ENCODE measurements around the gene LRRC4C. TPM values are rescaled to one million over a fixed set of nuclear protein-coding genes. Genes with fewer than 3 reads are reported as not detected.

Gene LRRC4C
- under 1 TPM; 0.25 to 0.43 (median 0.27) TPM for total RNA-seq
- long read RNA-seq = 0 reads

DNA sequence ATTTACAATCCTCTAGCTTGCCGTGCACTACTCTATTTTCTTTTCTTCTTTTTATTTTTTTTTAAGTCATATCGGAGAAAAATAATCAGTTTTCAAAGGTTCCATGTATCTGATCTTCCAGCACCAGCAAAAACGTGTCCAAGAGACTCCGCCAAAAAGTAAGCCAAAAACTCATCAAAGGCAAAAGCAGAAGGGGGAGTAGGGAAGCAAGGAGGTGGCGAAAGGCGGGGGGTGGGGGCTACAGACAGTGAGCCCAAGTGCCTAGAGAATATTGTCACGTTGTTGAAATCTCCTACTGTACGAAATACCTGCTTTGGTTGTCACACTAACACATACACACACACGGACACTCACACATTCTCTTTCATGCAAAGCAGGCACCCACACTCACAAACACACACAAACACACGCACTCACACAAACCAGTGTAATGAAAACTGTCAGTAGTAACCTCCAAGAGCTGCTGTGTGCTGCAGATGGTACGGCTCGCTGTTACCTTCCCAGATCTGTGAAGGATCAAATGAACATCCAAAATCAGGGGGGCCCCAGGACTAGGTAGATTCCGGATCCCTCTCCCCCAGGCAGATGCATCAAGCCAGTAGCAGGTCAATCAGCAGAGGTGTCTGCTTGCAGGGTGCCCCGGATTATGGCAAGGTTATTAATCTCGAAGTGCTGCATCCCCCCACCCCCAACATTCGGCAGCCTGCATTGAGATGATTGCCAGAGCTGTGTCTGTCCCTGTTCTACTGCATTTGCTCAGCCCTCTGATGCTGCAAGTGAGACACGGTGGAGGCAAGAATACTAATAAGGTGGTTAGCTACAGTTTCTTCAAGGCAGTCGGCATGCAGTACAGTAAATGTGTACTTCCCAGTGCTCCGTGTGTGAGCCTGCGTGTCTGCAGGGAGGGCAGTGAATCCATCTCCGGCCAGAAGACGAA is at the start of gene LRRC4C:
Gene LRRC4C, minus strand, starts transcription at position 188 of the 937 bp plus-strand sequence.
- intact Hi-C loops (cut with DNase I) = no loop called here
- no peaks in the 10 kb centered on the region for H3K4me1 ChIP-seq
- no peak for DNase-seq
- H3K36me3 ChIP-seq = no peaks in the 10 kb centered on the region
- no peak within 1 kb of the TSS for H3K4me3 ChIP-seq
- H3K9me3 ChIP-seq = no peaks in the 10 kb centered on the region
- no peak within 1 kb of the TSS for H3K27ac ChIP-seq
- no peaks in the 10 kb centered on the region for H3K27me3 ChIP-seq
- TF ChIP-seq, protein P1, sequence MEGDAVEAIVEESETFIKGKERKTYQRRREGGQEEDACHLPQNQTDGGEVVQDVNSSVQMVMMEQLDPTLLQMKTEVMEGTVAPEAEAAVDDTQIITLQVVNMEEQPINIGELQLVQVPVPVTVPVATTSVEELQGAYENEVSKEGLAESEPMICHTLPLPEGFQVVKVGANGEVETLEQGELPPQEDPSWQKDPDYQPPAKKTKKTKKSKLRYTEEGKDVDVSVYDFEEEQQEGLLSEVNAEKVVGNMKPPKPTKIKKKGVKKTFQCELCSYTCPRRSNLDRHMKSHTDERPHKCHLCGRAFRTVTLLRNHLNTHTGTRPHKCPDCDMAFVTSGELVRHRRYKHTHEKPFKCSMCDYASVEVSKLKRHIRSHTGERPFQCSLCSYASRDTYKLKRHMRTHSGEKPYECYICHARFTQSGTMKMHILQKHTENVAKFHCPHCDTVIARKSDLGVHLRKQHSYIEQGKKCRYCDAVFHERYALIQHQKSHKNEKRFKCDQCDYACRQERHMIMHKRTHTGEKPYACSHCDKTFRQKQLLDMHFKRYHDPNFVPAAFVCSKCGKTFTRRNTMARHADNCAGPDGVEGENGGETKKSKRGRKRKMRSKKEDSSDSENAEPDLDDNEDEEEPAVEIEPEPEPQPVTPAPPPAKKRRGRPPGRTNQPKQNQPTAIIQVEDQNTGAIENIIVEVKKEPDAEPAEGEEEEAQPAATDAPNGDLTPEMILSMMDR (IDR thresholded peaks at IDR 0.05) = no peak
- TF ChIP-seq POLR2A (IDR thresholded peaks at IDR 0.05) = no peak
- WGBS (ENCODE audit: insufficient coverage, low coverage, low lambda C conversion rate, missing lambda C conversion rate) = 3% methylated on average over 21 of the region's 22 CpGs
- peak in 1 of 4 donors; percentile 17 for ATAC-seq

DNA sequence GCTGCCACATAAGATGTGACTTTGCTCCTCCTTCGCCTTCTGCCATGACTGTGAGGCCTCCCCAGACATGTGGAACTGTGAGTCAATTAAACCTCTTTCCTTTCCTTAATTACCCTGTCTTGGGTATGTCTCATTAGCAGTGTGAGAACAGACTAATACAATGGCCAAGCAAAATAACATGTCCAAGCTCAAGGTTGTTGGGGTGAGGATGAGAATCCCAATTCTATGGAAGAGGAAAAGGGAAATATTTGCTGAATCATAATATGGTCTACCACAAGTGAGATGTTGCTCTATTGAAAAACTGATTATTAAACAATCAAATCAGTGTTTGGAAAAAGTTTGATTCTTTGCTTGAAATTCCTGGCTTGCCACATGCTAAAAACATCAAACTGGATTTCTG is 48.7 kb upstream of the LRRC4C start:
- DNase-seq (no peak), ATAC-seq (no peak)
- Histone ChIP-seq H3K4me3 (no peak overlapping the region), H3K4me1 (no peaks in the 10 kb centered on the region), H3K27ac (no peak overlapping the region), H3K27me3 (no peaks in the 10 kb centered on the region), H3K9me3 (no peaks in the 10 kb centered on the region), H3K36me3 (no peaks in the 10 kb centered on the region)
- 57% methylated on average over 1 of the region's 1 CpG for WGBS (ENCODE audit: insufficient coverage, low coverage, low lambda C conversion rate, missing lambda C conversion rate)
- intact Hi-C loops (cut with DNase I) = no loop called here
- TF ChIP-seq, protein P1 (IDR thresholded peaks at IDR 0.05) = no peak
- TF ChIP-seq POLR2A (IDR thresholded peaks at IDR 0.05) = no peak

DNA sequence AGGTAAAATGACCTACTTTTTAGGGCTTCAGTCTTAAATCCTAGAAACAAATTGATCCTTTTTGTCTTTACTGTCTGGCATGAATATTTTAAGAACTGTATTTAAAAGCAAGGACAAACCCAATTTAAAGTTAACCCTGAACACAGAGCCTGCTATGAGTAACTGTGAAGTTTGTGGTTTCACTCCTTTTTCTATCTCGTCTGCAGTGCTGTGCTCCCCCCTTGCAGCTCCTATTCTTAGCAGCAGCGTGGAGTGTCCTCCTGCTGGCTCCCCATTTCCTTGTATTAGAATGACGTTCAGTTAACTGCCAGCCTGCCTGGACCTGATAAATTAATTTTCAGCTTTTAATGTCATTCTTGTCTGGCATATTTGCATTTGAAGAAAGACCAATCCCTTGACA is 40.0 kb upstream of the LRRC4C start:
- no peaks in the 10 kb centered on the region for H3K4me1 ChIP-seq
- intact Hi-C loops (cut with DNase I) = no loop called here
- ATAC-seq = no peak
- no peaks in the 10 kb centered on the region for H3K36me3 ChIP-seq
- 13% methylated on average over 3 of the region's 3 CpGs for WGBS (ENCODE audit: insufficient coverage, low coverage, low lambda C conversion rate, missing lambda C conversion rate)
- TF ChIP-seq, protein P1 (IDR thresholded peaks at IDR 0.05) = no peak
- no peak for TF ChIP-seq POLR2A (IDR thresholded peaks at IDR 0.05)
- no peaks in the 10 kb centered on the region for H3K9me3 ChIP-seq
- no peak overlapping the region for H3K27ac ChIP-seq
- no peak overlapping the region for H3K4me3 ChIP-seq
- no peak for DNase-seq
- no peaks in the 10 kb centered on the region for H3K27me3 ChIP-seq

DNA sequence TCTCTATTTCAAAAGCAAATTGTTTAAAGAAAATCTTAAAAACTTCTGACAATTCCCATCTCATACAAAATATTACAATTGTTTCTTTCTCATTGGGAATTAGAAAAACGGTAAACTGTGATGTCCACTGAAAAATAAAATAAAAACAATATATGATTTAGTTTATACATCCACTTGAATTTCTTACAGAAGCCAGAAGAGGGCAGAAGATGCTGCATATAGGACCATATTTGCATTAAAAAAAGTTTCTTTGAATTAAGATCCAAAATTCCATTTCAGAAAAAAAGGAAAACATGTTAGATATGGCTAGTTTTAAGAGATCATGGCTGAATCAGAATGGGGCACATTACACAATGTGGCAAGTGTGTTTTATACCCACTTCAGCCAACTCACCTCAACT is 39.3 kb upstream of the LRRC4C start:
- WGBS (ENCODE audit: insufficient coverage, low coverage, low lambda C conversion rate, missing lambda C conversion rate) = 4% methylated on average over 1 of the region's 1 CpG
- intact Hi-C loops (cut with DNase I) = no loop called here
- no peaks in the 10 kb centered on the region for H3K27me3 ChIP-seq

More for the DNA sequence above, 39.3 kb upstream of the LRRC4C start:
- no peak overlapping the region for H3K4me3 ChIP-seq
- DNase-seq = no peak
- no peak for ATAC-seq
- no peaks in the 10 kb centered on the region for H3K9me3 ChIP-seq
- H3K27ac ChIP-seq = no peak overlapping the region
- H3K4me1 ChIP-seq = no peaks in the 10 kb centered on the region
- TF ChIP-seq, protein P1 (IDR thresholded peaks at IDR 0.05) = peak in 3 of 4 donors; percentile 21 to 22 (median 21)
- TF ChIP-seq POLR2A (IDR thresholded peaks at IDR 0.05) = no peak
- no peaks in the 10 kb centered on the region for H3K36me3 ChIP-seq
